Activated CD4-positive, CD25-positive, alpha-beta regulatory T cell treated with anti-CD3 and anti-CD28 coated beads, Interleukin-2, amount 50 U/mL, for 16 hours (primary cell): Measurements from ENCODE around the gene LRTM2.

Source experiments
- DNase-seq: peaks from one replicate; pipeline ENCODE4 v3.0.0-alpha.2; 2020; ENCODE audit warnings: low read depth, low spot score

LRTM2 gene

GRCh38 chr12:1797991-1798640 lies 22.2 kb upstream of the LRTM2 start:
- DNase-seq = no peak

DNA sequence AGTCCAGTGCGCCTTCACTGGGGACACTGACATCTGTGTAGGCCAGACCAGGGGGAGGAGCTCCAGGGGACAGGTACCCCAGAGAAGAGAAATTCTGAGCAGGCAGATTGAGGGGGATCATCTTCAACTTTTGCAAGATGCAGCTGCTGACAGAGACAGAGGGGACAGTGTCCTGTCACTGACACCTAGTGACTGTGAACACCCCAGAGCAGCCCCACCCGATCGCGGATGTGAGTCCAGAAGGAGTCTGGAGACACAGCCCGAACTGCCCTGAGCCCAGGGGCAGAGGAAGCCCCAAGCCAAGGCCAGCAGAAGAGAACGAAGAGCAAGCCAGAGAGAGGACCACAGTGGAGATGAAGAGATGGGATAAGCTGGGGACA lies 21.7 kb upstream of the LRTM2 start:
- no peak for DNase-seq

DNA sequence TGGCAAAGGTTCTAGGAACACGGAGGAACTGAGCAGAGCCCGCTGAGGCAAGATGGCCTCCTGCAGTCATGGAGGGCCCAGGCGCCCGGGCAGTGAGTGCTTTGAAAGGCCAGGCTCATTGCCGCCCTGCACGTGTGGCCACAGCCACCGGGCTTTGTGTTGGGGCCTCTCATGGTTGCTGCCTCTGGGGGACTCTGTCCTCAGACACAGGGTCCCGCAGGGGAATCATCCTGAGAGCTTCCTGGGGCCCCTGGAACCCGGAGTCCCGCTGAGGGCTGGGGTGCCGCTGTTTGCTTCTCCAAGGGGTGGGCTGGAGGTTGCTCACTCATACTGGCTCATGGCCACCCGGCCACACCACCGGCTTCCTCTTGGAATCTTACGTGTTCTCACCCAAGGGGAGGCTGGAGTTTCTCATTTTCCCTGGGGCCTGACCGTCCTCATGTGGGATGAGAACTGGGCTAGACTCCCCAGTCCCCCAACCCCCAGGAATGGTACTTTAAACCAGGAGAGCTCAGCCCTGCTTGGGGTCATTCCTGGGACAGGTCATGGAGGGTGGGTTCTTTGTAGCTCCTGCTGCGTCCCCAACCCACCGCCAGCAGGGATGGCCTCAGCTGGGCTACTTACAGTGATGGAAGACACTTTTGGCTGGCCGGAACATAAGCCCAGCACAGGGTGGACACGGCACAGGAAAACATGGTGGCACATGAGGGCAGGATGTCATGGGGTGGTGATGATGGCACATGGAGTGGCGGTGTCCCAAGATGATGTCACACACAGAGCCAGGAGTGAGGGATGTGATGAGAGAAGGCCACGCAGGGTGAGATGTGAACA lies 21.1 kb upstream of the LRTM2 start:
- no peak for DNase-seq

DNA sequence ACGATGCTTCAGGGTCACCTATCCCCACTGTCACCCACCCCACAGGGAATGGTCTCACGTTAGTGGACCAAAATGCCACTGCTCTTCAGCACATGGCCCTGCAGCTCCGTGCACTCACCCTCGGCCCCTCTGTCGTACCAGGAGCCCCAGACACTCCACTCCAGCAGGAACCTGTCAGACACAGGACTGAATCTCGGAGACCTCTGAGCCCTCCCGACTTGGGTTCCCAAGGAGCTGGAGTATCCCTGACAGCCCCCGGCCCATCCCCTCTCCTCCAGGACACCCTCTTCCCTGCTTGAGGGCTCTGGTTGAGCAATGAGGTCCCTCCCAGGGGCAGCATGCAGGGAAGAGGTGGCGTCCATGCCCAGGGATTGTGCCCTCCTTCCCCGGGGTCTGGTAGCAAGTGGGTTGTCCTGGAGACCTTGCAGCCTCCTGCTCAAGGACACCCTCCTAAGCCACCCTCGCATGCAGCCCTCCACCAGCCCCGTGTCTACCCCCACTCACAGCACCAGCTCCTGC lies 20.4 kb upstream of the LRTM2 start:
- no peak for DNase-seq

DNA sequence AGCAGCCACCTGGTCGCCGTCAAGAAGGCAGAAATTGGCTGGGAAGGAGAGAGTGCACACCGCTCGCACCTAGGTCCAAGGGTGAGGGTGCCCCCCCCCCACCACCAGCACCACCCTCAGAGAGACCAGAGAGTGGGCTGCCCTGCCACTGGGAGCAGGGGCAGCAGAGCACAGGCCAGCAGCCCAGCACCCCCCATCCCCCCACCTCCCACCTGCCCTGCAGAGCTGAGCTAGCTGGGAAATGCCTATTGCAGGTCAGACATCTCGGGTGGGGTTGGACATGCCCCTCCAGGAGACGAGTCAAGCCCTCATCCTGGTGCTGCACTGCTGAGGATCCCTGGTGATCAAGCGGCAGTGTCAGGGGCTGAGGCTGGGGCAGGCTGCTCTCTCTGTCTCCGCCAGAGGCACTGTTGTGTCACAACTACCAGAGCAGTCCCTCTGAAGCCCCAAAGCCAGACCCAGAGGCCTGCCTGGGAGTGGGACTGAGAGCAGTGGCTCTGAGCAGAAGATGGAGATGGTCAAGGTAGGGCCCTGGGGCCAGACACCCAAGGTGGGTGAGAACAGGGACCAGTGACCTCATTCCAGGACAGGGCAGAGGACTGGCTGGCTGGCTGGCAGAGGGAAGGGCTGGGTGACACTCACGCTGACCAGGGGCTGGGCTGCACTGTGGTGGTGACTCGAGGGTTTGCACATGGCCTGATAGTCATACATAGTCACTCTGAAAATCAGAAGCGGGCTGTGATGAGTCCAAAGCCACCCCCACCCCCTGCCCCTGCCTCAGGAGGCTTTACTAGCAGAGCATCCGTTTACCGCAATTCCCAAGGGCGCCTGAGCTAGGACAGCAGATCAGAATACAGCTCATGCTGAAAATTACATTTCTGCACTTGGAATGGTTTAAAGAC lies 19.7 kb upstream of the LRTM2 start:
- DNase-seq = no peak

DNA sequence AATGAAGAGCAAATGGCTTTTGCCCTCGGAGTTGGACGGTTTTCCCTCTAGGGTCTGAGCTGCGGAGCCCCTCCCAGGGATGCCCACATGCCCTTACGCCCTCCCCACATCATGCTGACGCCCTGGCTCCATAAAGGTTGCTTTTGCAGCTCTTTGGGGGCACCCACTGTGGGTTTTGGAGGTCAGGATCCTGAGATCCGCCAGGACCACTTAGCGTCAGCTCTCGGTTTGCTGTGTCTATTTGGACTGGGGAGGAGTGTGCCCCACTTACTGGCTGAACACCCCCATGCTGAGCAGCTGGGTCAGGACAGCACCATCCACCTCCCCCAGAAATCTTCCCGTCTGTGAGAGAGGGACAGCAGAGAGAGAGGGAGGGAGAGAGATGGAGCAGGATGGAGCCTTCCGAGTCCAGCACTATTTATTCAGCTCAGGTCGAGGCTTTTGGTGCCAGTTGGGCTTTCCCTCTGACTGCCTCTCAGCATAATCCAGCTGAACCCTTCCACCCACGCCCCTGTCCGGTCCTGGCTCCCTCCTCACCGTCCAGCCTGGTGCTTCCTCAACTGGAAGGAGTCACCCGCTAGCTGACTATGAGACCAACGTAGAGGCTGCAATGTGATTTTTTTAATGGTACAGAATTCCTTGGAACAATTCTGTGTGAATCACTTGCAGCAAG lies 18.9 kb upstream of the LRTM2 start:
- DNase-seq = no peak

GRCh38 chr12:1803736-1804135 lies 16.6 kb upstream of the LRTM2 start:
- DNase-seq = no peak

DNA sequence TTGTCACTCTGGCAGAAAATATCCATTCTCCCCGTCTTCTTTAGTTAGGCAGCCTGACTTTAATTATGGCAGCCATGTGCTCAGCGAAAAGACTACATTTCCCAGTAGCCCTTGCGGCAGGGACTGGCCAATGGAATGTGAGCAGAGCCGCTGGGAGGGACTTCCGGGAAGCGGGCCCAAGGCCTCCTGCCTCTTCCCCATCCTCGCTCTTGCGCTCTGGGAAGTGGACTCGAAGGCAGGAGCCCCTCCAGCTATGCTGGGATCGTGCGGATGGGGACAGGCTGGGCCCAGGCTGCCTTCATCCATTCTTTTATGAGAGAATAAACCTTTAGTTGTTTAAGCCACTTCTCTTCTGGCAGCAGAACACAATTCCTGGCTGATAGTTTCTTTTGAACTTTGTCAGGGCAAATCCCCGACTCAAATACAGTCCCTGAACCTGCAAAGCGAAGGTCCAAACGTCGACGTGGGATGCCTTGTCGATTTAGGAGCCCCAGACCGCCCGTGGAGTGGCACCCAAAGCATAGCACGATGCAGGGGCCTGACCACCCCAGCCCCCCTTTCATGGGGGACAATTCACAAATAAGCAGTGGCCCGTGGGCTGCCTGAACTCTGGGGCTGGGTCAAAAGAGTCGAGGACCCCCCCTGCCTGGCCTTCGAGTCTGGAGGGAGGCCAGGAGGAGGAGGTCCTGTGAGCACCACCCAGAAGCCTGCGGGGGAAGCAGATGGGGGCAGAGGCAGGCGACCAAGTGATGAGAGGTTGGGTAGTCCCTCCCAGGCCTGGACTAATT lies 15.6 kb upstream of the LRTM2 start:
- DNase-seq = peak; percentile 72

DNA sequence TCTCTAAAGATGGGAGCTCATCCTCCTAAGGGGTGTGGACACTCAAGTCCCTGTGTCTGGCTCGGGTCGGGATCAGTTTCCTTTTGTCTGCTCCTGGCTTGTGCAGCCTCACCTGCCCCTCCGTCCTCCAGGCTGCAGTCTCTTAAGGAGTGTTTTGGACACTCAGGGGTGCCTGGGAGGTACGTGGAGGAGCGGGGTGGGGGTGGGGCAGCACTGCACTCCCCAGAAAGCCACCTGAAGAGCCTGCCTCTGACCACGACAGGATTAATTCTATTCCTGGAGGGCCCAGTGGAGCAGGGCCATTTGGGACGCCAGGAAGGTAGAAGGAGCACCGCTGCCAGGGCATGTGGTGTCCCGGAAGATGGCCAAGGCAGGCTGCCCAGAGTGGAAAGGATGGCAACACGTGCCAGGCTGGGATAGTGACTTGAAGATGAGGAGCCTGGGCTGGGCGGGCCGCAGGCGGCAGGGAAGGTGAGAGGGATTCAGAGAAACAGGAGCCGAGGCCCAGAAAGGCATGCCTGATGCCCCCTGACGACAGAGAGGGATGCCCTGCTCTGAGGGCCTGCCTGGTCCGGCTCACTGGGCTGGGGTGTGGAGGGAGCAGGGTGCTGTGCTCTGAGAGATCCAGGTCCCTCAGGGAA lies 14.8 kb upstream of the LRTM2 start:
- no peak for DNase-seq

DNA sequence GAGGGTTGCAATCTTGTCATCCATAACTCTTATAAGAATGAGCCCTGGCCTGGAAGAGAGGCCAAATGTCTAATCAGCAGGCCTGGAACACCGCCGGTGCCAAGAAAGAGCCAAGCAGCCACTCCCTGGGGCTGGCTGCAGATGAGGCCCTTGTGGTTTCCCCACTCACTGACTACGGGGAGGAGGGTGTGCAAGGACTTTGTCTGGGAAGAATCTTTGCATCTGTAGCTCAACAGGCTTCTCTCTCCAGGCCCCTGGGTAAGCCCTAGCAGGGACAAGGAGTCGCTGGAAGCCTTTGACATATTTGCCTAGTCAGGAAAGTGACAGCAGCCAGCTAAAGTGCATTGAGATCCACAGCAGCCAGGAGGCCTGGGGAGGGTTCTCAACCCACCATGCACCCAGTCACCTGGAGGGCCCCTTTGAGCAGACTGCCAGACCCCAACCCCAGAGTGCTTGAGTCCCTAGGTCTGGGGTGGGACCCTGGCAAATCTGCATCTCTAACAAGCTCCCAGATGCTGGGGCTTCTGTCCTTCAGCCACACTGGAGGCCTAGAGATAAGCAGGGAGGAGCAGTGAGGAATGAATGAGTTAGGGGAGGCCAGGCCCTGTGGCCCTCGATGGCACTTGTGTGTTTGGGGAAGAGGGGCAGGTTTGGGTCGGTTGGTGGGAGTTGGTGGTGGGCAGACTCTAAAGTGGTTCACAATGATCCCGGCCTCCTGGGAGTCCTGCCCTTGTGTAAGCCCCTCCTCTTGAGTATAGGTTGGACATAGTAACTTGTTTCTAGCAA lies 13.9 kb upstream of the LRTM2 start:
- no peak for DNase-seq

DNA sequence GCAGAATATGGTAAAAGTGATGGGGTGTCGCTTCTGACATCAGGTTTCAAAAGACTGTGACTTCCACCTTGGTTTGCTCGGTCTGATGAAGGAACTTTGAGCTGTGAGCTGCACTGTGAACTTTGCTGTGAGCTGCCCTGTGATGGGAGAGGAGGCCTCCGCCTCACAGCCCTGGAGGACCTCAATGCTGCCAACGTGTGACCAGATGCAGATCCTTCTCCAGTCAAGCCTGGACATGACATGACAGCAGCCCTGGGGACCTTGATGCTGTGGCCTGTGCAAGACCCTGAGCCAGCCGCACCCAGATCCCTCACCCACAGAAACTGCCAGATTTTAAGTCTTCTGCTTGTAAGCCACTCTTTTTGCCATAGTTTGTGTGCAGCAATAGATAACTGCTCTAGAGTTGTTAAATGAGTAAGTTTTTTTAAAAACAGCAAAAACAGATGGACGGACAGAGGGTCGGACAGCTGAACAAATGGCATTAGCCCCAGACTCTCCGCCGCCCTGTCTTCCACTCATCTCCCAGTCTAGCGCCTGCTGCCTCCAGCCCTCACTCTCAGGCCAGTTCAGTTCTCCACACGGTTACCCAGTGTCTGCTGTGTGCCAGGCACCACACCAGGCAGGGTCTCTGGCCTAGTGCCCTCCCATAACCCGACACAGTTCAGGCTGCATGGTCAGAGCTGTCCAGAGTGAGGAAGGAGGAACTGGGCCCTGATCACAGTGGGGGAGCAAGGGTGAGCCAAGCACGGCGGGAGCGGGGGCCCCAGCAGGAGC lies 13.1 kb upstream of the LRTM2 start:
- DNase-seq = no peak

- no peak for DNase-seq
These were observed 12.1 kb upstream of the LRTM2 start for GRCh38 chr12:1808036-1808797.

GRCh38 chr12:1808798-1809480 lies 11.4 kb upstream of the LRTM2 start:
- DNase-seq = no peak

GRCh38 chr12:1809591-1810190 lies 10.7 kb upstream of the LRTM2 start:
- no peak for DNase-seq

GRCh38 chr12:1810201-1810930 lies 10.0 kb upstream of the LRTM2 start:
- DNase-seq = no peak

GRCh38 chr12:1810931-1811280 lies 9.5 kb upstream of the LRTM2 start:
- no peak for DNase-seq
